Glutamatergic neuron (in vitro differentiated cells): Measurements from ENCODE around the gene FRS2. TPM values are rescaled to one million over a fixed set of nuclear protein-coding genes. Genes with fewer than 3 reads are reported as not detected.

ENCODE experiments used
- DNase-seq: peaks from one replicate; pipeline ENCODE4 v3.0.0; 2022
- H3K27ac Mint-ChIP-seq: one replicate; pipeline ENCODE4 v1.8.0; 2020; ENCODE audit warnings: mild to moderate bottlenecking, mixed read lengths, inconsistent platforms; ENCODE audit not compliant: unreplicated experiment
- H3K27me3 Mint-ChIP-seq: one replicate; pipeline ENCODE4 v1.8.0; 2020; ENCODE audit warnings: mild to moderate bottlenecking, moderate library complexity, mixed read lengths, inconsistent platforms; ENCODE audit not compliant: unreplicated experiment
- H3K36me3 Mint-ChIP-seq: one replicate; pipeline ENCODE4 v1.8.0; 2020; ENCODE audit warnings: mild to moderate bottlenecking, mixed read lengths, inconsistent platforms; ENCODE audit not compliant: unreplicated experiment
- H3K4me1 Mint-ChIP-seq: one replicate; pipeline ENCODE4 v1.8.0; 2020; ENCODE audit warnings: mild to moderate bottlenecking, low read depth, mixed read lengths, inconsistent platforms; ENCODE audit not compliant: unreplicated experiment
- H3K4me3 Mint-ChIP-seq: one replicate; pipeline ENCODE4 v1.8.0; 2020; ENCODE audit warnings: mild to moderate bottlenecking, mixed read lengths, inconsistent platforms; ENCODE audit not compliant: unreplicated experiment
- H3K9me3 Mint-ChIP-seq: one replicate; pipeline ENCODE4 v1.8.0; 2020; ENCODE audit warnings: mild to moderate bottlenecking, moderate library complexity, mixed read lengths, inconsistent platforms; ENCODE audit not compliant: unreplicated experiment
- total RNA-seq: library from RNA; stranded (reverse); fragmentation: NEBNext Ultra II Directional; extraction: Animal tissue kit (Norgen Biotek cat#: 25700); gene quantifications from one replicate; pipeline ENCODE4 v1.2.1, GENCODE V29; 2021; ENCODE audit not compliant: unreplicated experiment
- TF ChIP-seq, protein P1 (sequence below): fragments of 200-600 bp; sonication (generic); IDR thresholded peaks from one replicate; pipeline ENCODE4 v1.5.0; 2021; ENCODE audit not compliant: partially characterized antibody, unreplicated experiment

Gene FRS2
- total RNA-seq, 1 donor from 2014 or later, result 26.7 TPM

DNA sequence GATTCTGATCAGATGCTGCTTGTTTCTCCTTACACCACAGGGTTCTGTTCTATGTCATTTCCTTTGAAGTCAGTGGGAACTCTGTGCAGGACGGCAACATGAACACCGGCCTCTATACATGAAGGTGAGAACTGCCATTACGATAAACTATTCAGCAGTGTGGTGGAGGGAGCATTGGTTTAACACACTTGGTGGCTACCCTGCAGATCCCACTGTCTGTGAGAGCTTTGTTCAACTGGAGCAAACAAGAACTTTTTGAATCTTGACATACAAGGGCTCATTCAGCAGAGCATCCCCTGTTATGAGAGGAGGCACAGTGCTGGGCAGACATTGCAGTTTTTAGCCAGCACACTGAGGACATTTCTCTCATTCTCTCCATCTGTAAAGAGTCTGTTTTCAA lies 10.7 kb upstream of the FRS2 start:
- Mint-ChIP-seq H3K36me3 (no peaks in the 10 kb centered on the region), H3K4me1 (no peaks in the 10 kb centered on the region), H3K9me3 (peaks cover 2% of the 10 kb centered on the region), H3K27ac (no peak overlapping the region), H3K27me3 (no peaks in the 10 kb centered on the region), H3K4me3 (no peak overlapping the region)
- TF ChIP-seq, protein P1, sequence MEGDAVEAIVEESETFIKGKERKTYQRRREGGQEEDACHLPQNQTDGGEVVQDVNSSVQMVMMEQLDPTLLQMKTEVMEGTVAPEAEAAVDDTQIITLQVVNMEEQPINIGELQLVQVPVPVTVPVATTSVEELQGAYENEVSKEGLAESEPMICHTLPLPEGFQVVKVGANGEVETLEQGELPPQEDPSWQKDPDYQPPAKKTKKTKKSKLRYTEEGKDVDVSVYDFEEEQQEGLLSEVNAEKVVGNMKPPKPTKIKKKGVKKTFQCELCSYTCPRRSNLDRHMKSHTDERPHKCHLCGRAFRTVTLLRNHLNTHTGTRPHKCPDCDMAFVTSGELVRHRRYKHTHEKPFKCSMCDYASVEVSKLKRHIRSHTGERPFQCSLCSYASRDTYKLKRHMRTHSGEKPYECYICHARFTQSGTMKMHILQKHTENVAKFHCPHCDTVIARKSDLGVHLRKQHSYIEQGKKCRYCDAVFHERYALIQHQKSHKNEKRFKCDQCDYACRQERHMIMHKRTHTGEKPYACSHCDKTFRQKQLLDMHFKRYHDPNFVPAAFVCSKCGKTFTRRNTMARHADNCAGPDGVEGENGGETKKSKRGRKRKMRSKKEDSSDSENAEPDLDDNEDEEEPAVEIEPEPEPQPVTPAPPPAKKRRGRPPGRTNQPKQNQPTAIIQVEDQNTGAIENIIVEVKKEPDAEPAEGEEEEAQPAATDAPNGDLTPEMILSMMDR, result no peak
- DNase-seq, result no peak

DNA sequence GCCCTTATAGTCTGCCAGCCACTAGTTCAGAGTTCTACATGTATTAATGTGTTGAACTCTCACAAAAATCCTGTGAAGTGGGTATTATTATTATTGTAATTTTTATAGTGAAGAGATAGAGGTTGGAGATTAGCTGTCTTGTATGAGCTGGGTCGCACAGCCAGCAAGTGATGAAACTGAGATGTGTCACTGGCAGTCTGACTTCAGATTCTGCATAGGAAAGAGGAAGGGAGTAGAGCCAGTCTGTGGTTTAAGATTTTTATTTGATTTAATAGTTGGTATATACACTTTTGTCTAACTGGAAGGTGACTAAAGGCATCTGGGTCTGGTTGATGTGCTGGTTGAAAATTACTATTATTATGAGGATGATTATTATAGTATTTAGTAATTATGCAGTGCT lies 5.8 kb upstream of the FRS2 start:
- TF ChIP-seq, protein P1, result no peak
- peaks cover 1% of the 10 kb centered on the region for H3K9me3 Mint-ChIP-seq
- H3K4me1 Mint-ChIP-seq, result no peaks in the 10 kb centered on the region
- H3K36me3 Mint-ChIP-seq, result no peaks in the 10 kb centered on the region
- no peak for DNase-seq
- no peak overlapping the region for H3K27ac Mint-ChIP-seq
- H3K4me3 Mint-ChIP-seq, result no peak overlapping the region
- H3K27me3 Mint-ChIP-seq, result no peaks in the 10 kb centered on the region

GRCh38 chr12:69466867-69467266 lies 3.3 kb upstream of the FRS2 start:
- peaks cover 4% of the 10 kb centered on the region for H3K27me3 Mint-ChIP-seq
- DNase-seq, result no peak
- no peak overlapping the region for H3K27ac Mint-ChIP-seq
- H3K4me1 Mint-ChIP-seq, result peaks cover 7% of the 10 kb centered on the region
- H3K9me3 Mint-ChIP-seq, result peaks cover 3% of the 10 kb centered on the region
- H3K36me3 Mint-ChIP-seq, result no peaks in the 10 kb centered on the region
- TF ChIP-seq, protein P1, result no peak
- no peak overlapping the region for H3K4me3 Mint-ChIP-seq

DNA sequence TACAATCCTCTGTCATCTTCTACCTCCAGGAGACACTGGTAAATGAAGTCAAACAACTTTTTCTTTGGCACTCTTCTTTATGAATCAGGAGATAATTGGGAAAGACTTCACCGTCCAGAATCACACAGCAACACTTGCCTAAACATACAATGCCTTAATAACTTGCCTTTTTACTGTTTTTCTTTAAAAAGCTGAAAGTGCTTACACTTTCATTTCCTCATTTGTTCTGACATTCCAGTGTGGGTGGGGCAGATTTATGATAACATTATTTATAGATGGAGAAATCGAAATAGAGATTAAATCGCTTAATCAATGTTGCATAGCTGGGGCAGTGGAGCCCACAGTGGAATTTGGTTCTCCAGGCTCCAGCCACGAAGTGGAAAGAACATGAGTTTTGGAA lies 2.8 kb upstream of the FRS2 start:
- Mint-ChIP-seq H3K27me3 (peaks cover 4% of the 10 kb centered on the region), H3K4me3 (no peak overlapping the region), H3K9me3 (peaks cover 3% of the 10 kb centered on the region), H3K27ac (no peak overlapping the region), H3K4me1 (peaks cover 9% of the 10 kb centered on the region), H3K36me3 (no peaks in the 10 kb centered on the region)
- DNase-seq, result no peak
- TF ChIP-seq, protein P1, result no peak

- Mint-ChIP-seq H3K27me3 (peaks cover 4% of the 10 kb centered on the region), H3K9me3 (peaks cover 3% of the 10 kb centered on the region), H3K4me1 (peaks cover 14% of the 10 kb centered on the region), H3K27ac (no peak overlapping the region), H3K36me3 (no peaks in the 10 kb centered on the region), H3K4me3 (no peak overlapping the region)
- no peak for DNase-seq
- TF ChIP-seq, protein P1, result no peak
These were observed 1.8 kb upstream of the FRS2 start for GRCh38 chr12:69468237-69469026.
